Tibial nerve (tissue), 3 donors: ENCODE data around the gene PKP1.
"Not testable (repeated sequence)": the region's sequence is repeated elsewhere in the genome, so short reads cannot be mapped to it uniquely, and the experiment has no call there.

Source experiments
- POLR2A ChIP-seq, 2 donors: fragments of 450-650 bp; IDR thresholded peaks; one replicate each; pipeline ENCODE4 v1.6.1; 2017; ENCODE audit warnings: antibody characterized with exemption in 2 of 2, mild to moderate bottlenecking in 2 of 2, moderate library complexity in 2 of 2
- TF ChIP-seq, protein P1 (sequence below), 5 experiments: fragments of 200-600 bp in 3 of 5; fragments of 450-650 bp in 2 of 5; sonication (generic) in 3 of 5; IDR thresholded peaks; one replicate each; pipeline ENCODE4 v1.5.1; 2016 to 2019; ENCODE audit warnings: antibody characterized with exemption in 5 of 5, mild to moderate bottlenecking in 3 of 5, moderate library complexity in 2 of 5

- TF ChIP-seq, protein P1, sequence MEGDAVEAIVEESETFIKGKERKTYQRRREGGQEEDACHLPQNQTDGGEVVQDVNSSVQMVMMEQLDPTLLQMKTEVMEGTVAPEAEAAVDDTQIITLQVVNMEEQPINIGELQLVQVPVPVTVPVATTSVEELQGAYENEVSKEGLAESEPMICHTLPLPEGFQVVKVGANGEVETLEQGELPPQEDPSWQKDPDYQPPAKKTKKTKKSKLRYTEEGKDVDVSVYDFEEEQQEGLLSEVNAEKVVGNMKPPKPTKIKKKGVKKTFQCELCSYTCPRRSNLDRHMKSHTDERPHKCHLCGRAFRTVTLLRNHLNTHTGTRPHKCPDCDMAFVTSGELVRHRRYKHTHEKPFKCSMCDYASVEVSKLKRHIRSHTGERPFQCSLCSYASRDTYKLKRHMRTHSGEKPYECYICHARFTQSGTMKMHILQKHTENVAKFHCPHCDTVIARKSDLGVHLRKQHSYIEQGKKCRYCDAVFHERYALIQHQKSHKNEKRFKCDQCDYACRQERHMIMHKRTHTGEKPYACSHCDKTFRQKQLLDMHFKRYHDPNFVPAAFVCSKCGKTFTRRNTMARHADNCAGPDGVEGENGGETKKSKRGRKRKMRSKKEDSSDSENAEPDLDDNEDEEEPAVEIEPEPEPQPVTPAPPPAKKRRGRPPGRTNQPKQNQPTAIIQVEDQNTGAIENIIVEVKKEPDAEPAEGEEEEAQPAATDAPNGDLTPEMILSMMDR (IDR thresholded peaks at IDR 0.05) = not testable (repeated sequence)
- not testable (repeated sequence) for TF ChIP-seq POLR2A (IDR thresholded peaks at IDR 0.05)
Measured at GRCh38 chr1:201258132-201258531, 25.2 kb upstream of the PKP1 start.
